Activated B cell treated with CpG ODN at 0.5 μM for 24 hours (primary cell): Measurements from ENCODE around the gene OR6B1. TPM values are rescaled to one million over a fixed set of nuclear protein-coding genes. Genes with fewer than 3 reads are reported as not detected.

ENCODE experiments used
- ATAC-seq: fragments of 200-7000 bp; cut with Tn5 transposase; one replicate; pipeline ENCODE4 v1.10.0; 2021; ENCODE audit warnings: low read depth, mild to moderate bottlenecking, moderate library complexity
- CTCF ChIA-PET: fragments of 350-600 bp; sonication (Branson Sonifier 250); formaldehyde crosslinking; loops from one replicate; lab custom pipeline; 2021; ENCODE audit warnings: antibody characterized with exemption; lab: Charles Lee
- POLR2A ChIA-PET: fragments of 350-600 bp; sonication (Branson Sonifier 250); formaldehyde crosslinking; loops from one replicate; lab custom pipeline; 2021; ENCODE audit warnings: antibody characterized with exemption; lab: Charles Lee
- DNase-seq: peaks from one replicate; pipeline ENCODE4 v3.0.0; 2022
- H3K27ac Mint-ChIP-seq: one replicate; pipeline ENCODE4 v1.8.0; 2020; ENCODE audit warnings: mixed read lengths
- H3K27me3 Mint-ChIP-seq: one replicate; pipeline ENCODE4 v1.8.0; 2021; ENCODE audit warnings: mixed read lengths
- H3K36me3 Mint-ChIP-seq: one replicate; pipeline ENCODE4 v1.8.0; 2021; ENCODE audit warnings: low read depth, mixed read lengths
- H3K4me1 Mint-ChIP-seq: one replicate; pipeline ENCODE4 v1.8.0; 2021; ENCODE audit warnings: mixed read lengths
- H3K4me3 Mint-ChIP-seq: one replicate; pipeline ENCODE4 v1.8.0; 2020; ENCODE audit warnings: mild to moderate bottlenecking, mixed read lengths
- H3K9me3 Mint-ChIP-seq: one replicate; pipeline ENCODE4 v1.8.0; 2020; ENCODE audit warnings: mixed read lengths
- CTCF ChIP-seq: fragments of 200-600 bp; IDR thresholded peaks from one replicate; pipeline ENCODE4 v1.8.0; 2022; ENCODE audit warnings: antibody characterized with exemption, mild to moderate bottlenecking
- intact Hi-C: fragments of 100-400 bp; cut with micrococcal nuclease; formaldehyde crosslinking; loops from one replicate; pipeline ENCODE4 v1.15.1; 2024
- total RNA-seq: library from RNA; stranded (reverse); gene quantifications from 2 replicates; pipeline ENCODE4 v1.2.3, GENCODE V29; 2022

Gene OR6B1
- total RNA-seq, 1 donor from 2014 or later, result not detected

- no peaks in the 10 kb centered on the region for H3K36me3 Mint-ChIP-seq
- H3K9me3 Mint-ChIP-seq, result no peaks in the 10 kb centered on the region
- DNase-seq, result no peak
- ChIA-PET POLR2A (no interaction called here), CTCF (no interaction called here)
- no peak for TF ChIP-seq CTCF
- no peak overlapping the region for H3K27ac Mint-ChIP-seq
- ATAC-seq, result no peak
- intact Hi-C loops, result no loop called here
- H3K4me1 Mint-ChIP-seq, result no peaks in the 10 kb centered on the region
- H3K4me3 Mint-ChIP-seq, result no peak overlapping the region
- no peaks in the 10 kb centered on the region for H3K27me3 Mint-ChIP-seq
Measured at GRCh38 chr7:143960813-143961610, 39.1 kb upstream of the OR6B1 start.

GRCh38 chr7:143965280-143965679 is 34.8 kb upstream of the OR6B1 start:
- Mint-ChIP-seq H3K4me1 (no peaks in the 10 kb centered on the region), H3K9me3 (no peaks in the 10 kb centered on the region), H3K4me3 (no peak overlapping the region), H3K36me3 (no peaks in the 10 kb centered on the region), H3K27ac (no peak overlapping the region), H3K27me3 (no peaks in the 10 kb centered on the region)
- ATAC-seq (no peak), DNase-seq (no peak)
- CTCF ChIA-PET, result no interaction called here
- POLR2A ChIA-PET, result no interaction called here
- intact Hi-C loops, result no loop called here
- TF ChIP-seq CTCF, result no peak

- intact Hi-C loops, result no loop called here
- Mint-ChIP-seq H3K4me1 (no peaks in the 10 kb centered on the region), H3K27me3 (no peaks in the 10 kb centered on the region), H3K4me3 (no peak overlapping the region), H3K27ac (no peak overlapping the region), H3K36me3 (no peaks in the 10 kb centered on the region), H3K9me3 (peaks cover 2% of the 10 kb centered on the region)
- POLR2A ChIA-PET, result no interaction called here
- no peak for ATAC-seq
- TF ChIP-seq CTCF, result no peak
- DNase-seq, result no peak
- CTCF ChIA-PET, result no interaction called here
Measured at GRCh38 chr7:143967398-143967797, 32.7 kb upstream of the OR6B1 start.

- Mint-ChIP-seq H3K4me3 (no peak overlapping the region), H3K4me1 (no peaks in the 10 kb centered on the region), H3K9me3 (peaks cover 2% of the 10 kb centered on the region), H3K36me3 (no peaks in the 10 kb centered on the region), H3K27ac (no peak overlapping the region), H3K27me3 (no peaks in the 10 kb centered on the region)
- CTCF ChIA-PET, result no interaction called here
- intact Hi-C loops, result no loop called here
- no peak for ATAC-seq
- no peak for DNase-seq
- TF ChIP-seq CTCF, result no peak
- POLR2A ChIA-PET, result no interaction called here
Measured at GRCh38 chr7:143973870-143974416, 26.2 kb upstream of the OR6B1 start.

- TF ChIP-seq CTCF, result no peak
- no peaks in the 10 kb centered on the region for H3K27me3 Mint-ChIP-seq
- H3K4me1 Mint-ChIP-seq, result no peaks in the 10 kb centered on the region
- intact Hi-C loops, result no loop called here
- DNase-seq (no peak), ATAC-seq (no peak)
- CTCF ChIA-PET, result no interaction called here
- peaks cover 2% of the 10 kb centered on the region for H3K9me3 Mint-ChIP-seq
- H3K27ac Mint-ChIP-seq, result no peak overlapping the region
- H3K36me3 Mint-ChIP-seq, result no peaks in the 10 kb centered on the region
- POLR2A ChIA-PET, result no interaction called here
- H3K4me3 Mint-ChIP-seq, result no peak overlapping the region
Measured at GRCh38 chr7:143974459-143974858, 25.7 kb upstream of the OR6B1 start.
